ENCODE results near the gene CDHR1.
A peak's percentile ranks its signal among the peaks of the same experiment; 100 is the strongest.

CDHR1 gene

GRCh38 chr10:84262190-84262956 lies 68.0 kb downstream of the CDHR1 start:
- DNase-seq (ENCODE audit: low read depth), result no peak

- DNase-seq (ENCODE audit: low read depth), result no peak
These were observed 69.4 kb downstream of the CDHR1 start for GRCh38 chr10:84263716-84264115.

GRCh38 chr10:84264611-84265141 lies 70.3 kb downstream of the CDHR1 start:
- peak; percentile 34 for DNase-seq (ENCODE audit: low read depth)

- DNase-seq (ENCODE audit: low read depth), result no peak
These were observed 71.1 kb downstream of the CDHR1 start for GRCh38 chr10:84265418-84265817.

GRCh38 chr10:84267503-84268126 lies 73.3 kb downstream of the CDHR1 start:
- peak; percentile 38 for DNase-seq (ENCODE audit: low read depth)

GRCh38 chr10:84269162-84269561 lies 74.8 kb downstream of the CDHR1 start:
- DNase-seq (ENCODE audit: low read depth), result no peak
